Dermis microvascular lymphatic vessel endothelial cell (primary cell): ENCODE data around the gene MRPL51. TPM values are rescaled to one million over a fixed set of nuclear protein-coding genes. Genes with fewer than 3 reads are reported as not detected.
"Not testable (repeated sequence)": the region's sequence is repeated elsewhere in the genome, so short reads cannot be mapped to it uniquely, and the experiment has no call there.

Source experiments
- DNase-seq, 2 donors: peaks; one replicate each; pipeline versions ENCODE4 v3.0.0 to v3.0.0-alpha.2; 2010; ENCODE audit warnings: low read depth in 2 of 2
- total RNA-seq: library from RNA; depleted of rRNA; stranded (reverse); fragments of >200 nt; gene quantifications from 2 replicates; pipeline ENCODE4 v1.2.1, GENCODE V29; 2014

MRPL51 gene
- total RNA-seq, 1 donor from 2014 or later: 106 TPM

- DNase-seq: peak in 1 of 2 donors; percentile 87
Measured at GRCh38 chr12:6532051-6532926, 39.2 kb upstream of the MRPL51 start.

- no peak for DNase-seq
Measured at GRCh38 chr12:6530576-6531260, 37.7 kb upstream of the MRPL51 start.

GRCh38 chr12:6529291-6529737 is 36.3 kb upstream of the MRPL51 start:
- no peak for DNase-seq

- DNase-seq: no peak
Measured at GRCh38 chr12:6528539-6529235, 35.6 kb upstream of the MRPL51 start.

GRCh38 chr12:6527711-6528110 is 34.6 kb upstream of the MRPL51 start:
- DNase-seq: no peak

- no peak for DNase-seq
Measured at GRCh38 chr12:6526766-6527525, 33.9 kb upstream of the MRPL51 start.

GRCh38 chr12:6526201-6526600 is 33.1 kb upstream of the MRPL51 start:
- DNase-seq: no peak

- DNase-seq: no peak
Measured at GRCh38 chr12:6524648-6525047, 31.6 kb upstream of the MRPL51 start.

- DNase-seq: no peak
Measured at GRCh38 chr12:6523708-6524107, 30.6 kb upstream of the MRPL51 start.

GRCh38 chr12:6522193-6522592 is 29.1 kb upstream of the MRPL51 start:
- DNase-seq: no peak

GRCh38 chr12:6520186-6520585 is 27.1 kb upstream of the MRPL51 start:
- no peak for DNase-seq

- no peak for DNase-seq
Measured at GRCh38 chr12:6508087-6508486, 15.0 kb upstream of the MRPL51 start.

GRCh38 chr12:6507102-6507998 is 14.3 kb upstream of the MRPL51 start:
- DNase-seq: no peak

- DNase-seq: no peak
Measured at GRCh38 chr12:6500466-6500865, 7.4 kb upstream of the MRPL51 start.

GRCh38 chr12:6497291-6497690 is 4.2 kb upstream of the MRPL51 start:
- DNase-seq: not testable (repeated sequence)

GRCh38 chr12:6494968-6495367 is 1.9 kb upstream of the MRPL51 start:
- DNase-seq: no peak

- DNase-seq: no peak
Measured at GRCh38 chr12:6494258-6494743, 1.2 kb upstream of the MRPL51 start.

- peak; percentile 88 to 97 for DNase-seq
Measured at GRCh38 chr12:6493497-6494257, 615 bp upstream of the MRPL51 start, which contains the start of gene NCAPD2. Gene NCAPD2 (plus strand): TSS chr12:6494102. CDS start chr12:6495099, 997 bp downstream.

- not testable (repeated sequence) for DNase-seq
Measured at GRCh38 chr12:6490673-6491072, 2.4 kb downstream of the MRPL51 start.
